ENCODE measurements around the gene ARF1.

DNA sequence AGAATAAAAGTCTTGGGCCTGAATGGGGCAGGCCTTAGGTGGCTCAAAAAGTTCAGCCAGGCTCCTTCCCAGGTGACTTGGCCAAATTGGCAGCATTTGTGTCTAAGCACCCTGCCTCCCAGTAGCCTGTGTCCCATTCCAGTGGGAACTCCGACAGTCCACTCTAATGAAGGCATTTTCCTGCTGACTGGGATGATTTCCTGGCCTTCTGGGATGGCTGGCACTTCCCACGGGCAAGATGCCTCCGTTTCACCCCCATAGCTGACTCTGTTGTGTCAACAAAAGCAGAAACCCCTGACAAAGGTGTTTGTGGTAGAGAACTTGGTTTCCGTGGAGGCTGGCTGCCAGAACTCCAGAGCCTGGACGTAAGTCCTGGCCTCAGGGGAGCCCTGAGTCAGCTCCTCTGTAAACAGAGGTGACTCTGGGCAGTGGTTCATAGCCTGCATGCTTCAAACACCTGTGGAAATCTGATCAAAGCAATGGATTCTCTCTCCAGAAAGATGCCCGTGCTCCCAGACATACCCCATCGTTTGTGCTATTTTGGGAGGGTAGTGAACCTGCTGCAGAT, 39.1 kb upstream of the ARF1 start:
- TF ChIP-seq, protein P1, sequence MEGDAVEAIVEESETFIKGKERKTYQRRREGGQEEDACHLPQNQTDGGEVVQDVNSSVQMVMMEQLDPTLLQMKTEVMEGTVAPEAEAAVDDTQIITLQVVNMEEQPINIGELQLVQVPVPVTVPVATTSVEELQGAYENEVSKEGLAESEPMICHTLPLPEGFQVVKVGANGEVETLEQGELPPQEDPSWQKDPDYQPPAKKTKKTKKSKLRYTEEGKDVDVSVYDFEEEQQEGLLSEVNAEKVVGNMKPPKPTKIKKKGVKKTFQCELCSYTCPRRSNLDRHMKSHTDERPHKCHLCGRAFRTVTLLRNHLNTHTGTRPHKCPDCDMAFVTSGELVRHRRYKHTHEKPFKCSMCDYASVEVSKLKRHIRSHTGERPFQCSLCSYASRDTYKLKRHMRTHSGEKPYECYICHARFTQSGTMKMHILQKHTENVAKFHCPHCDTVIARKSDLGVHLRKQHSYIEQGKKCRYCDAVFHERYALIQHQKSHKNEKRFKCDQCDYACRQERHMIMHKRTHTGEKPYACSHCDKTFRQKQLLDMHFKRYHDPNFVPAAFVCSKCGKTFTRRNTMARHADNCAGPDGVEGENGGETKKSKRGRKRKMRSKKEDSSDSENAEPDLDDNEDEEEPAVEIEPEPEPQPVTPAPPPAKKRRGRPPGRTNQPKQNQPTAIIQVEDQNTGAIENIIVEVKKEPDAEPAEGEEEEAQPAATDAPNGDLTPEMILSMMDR (conservative IDR thresholded peaks at IDR 0.05; ENCODE audit: low read depth, low read length) = no peak
- no peak for TF ChIP-seq EZH2 (IDR thresholded peaks at IDR 0.05; ENCODE audit: borderline replicate concordance, low read depth, low read length, poor library complexity, severe bottlenecking)
